ENCODE data around the gene KRT28. TPM values are rescaled to one million over a fixed set of nuclear protein-coding genes. Genes with fewer than 3 reads are reported as not detected.

The KRT28 gene
- total RNA-seq, 3 donors from 2014 or later, result not detected

Other genes starting within 250 kb of the KRT28 start
- 1 to 10 TPM in 1 of 3 donors, under 1 TPM in 2; 0.44 to 3.2 (median 0.87) TPM for gene CCR7, start 234.5 kb downstream of the KRT28 start, total RNA-seq
- gene SMARCE1, start 152.1 kb downstream of the KRT28 start, total RNA-seq, result 10 to 100 TPM; 72.0 to 93.8 (median 87.9) TPM
- gene KRT222, start 134.8 kb downstream of the KRT28 start, total RNA-seq, result 1 to 10 TPM in 1 of 3 donors, under 1 TPM in 1, not detected in 1; 0.43 to 1.0 TPM
- gene KRT24, start 96.2 kb downstream of the KRT28 start, total RNA-seq, result 1 to 10 TPM; 2.0 to 4.2 (median 2.4) TPM
- not detected for gene KRT25, start 44.6 kb downstream of the KRT28 start, total RNA-seq
- not detected for gene KRT26, start 27.8 kb downstream of the KRT28 start, total RNA-seq
- gene KRT27, start 17.4 kb downstream of the KRT28 start, total RNA-seq, result not detected
- 10 to 100 TPM; 24.5 to 33.1 (median 26.4) TPM for gene KRT10, start 22.7 kb upstream of the KRT28 start, total RNA-seq
- gene KRT12, start 67.3 kb upstream of the KRT28 start, total RNA-seq, result 1 to 10 TPM in 2 of 3 donors, under 1 TPM in 1; 0.80 to 6.0 (median 2.5) TPM
- 1,000 to 10,000 TPM in 2 of 3 donors, 100 to 1,000 TPM in 1; 553 to 1,810 (median 1,312) TPM for gene KRT20, start 85.3 kb upstream of the KRT28 start, total RNA-seq
- under 1 TPM in 1 of 3 donors, not detected in 2; 0.53 TPM for gene KRT23, start 137.7 kb upstream of the KRT28 start, total RNA-seq
- under 1 TPM in 1 of 3 donors, not detected in 2; 0.52 TPM for gene KRT39, start 167.0 kb upstream of the KRT28 start, total RNA-seq
- under 1 TPM in 1 of 3 donors, not detected in 2; 0.22 TPM for gene KRT40, start 184.4 kb upstream of the KRT28 start, total RNA-seq
- gene KRTAP3-3, start 194.2 kb upstream of the KRT28 start, total RNA-seq, result not detected
- not detected for gene KRTAP3-2, start 199.9 kb upstream of the KRT28 start, total RNA-seq
- gene KRTAP3-1, start 209.2 kb upstream of the KRT28 start, total RNA-seq, result not detected
- not detected for gene KRTAP1-5, start 227.2 kb upstream of the KRT28 start, total RNA-seq
- gene KRTAP1-4, start 230.2 kb upstream of the KRT28 start, total RNA-seq, result not detected
- not detected for gene KRTAP1-3, start 234.9 kb upstream of the KRT28 start, total RNA-seq
- not detected for gene KRTAP1-1, start 241.5 kb upstream of the KRT28 start, total RNA-seq
- gene KRTAP2-1, start 247.4 kb upstream of the KRT28 start, total RNA-seq, result not detected

Measured in mucosa of descending colon (tissue), 3 donors.